Measurements from ENCODE around the gene DHRSX.

The DHRSX gene

GRCh38 chrX:2184089-2184488 lies 316.7 kb downstream of the DHRSX start:
- no peak for DNase-seq

DNA sequence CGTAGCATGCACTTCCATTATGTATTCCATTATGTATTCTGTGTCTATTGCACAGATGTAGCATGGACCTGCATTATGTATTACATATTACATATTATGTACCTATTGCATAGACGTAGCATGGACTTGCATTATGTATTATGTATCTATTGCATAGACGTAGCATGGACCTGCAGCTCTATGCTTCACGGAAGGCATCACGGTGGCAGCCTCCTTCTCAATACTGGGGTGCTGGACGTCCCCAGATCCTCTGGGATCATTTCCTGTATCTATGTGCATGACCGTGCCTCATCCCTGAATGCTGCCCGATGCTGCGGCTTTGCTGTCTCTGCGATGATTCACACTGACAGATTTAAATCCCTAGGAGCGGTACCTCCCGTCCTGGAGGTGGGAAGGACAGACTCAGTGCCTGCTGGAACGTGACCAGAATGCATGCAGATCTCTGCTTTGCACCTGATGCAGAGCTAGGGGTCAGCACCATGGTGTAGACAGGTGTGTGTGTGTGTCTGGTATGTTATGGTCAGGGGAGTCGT lies 317.5 kb downstream of the DHRSX start:
- no peak for DNase-seq

- no peak for DNase-seq
Measured at GRCh38 chrX:2177541-2177940, 323.2 kb downstream of the DHRSX start.

GRCh38 chrX:2176733-2177132 lies 324.0 kb downstream of the DHRSX start:
- DNase-seq = no peak

DNA sequence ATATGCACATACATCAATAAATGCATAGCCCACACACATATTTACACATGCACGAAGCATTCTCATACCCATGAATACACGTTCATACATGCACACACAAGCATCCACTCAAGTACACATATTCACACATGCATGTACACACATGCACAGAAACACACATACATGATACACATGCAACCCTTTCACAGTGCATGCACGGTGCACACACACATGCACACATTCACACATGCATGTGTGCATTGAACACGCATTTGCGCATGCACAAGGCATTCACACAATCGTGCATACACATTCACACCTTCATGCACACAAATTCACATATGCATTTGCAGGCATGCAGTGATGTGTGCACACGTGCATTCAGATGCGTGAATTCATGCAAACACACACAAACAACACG lies 324.5 kb downstream of the DHRSX start:
- DNase-seq = no peak

GRCh38 chrX:2172359-2172758 lies 328.4 kb downstream of the DHRSX start:
- DNase-seq = no peak
